Cerebellar nuclear complex (tissue), 1 donor: Measurements from ENCODE around the gene TNFRSF14.
"Not testable (repeated sequence)": the region's sequence is repeated elsewhere in the genome, so short reads cannot be mapped to it uniquely, and the experiment has no call there.

Source experiments
- DNase-seq, 2 experiments: peaks; one replicate each; lab custom pipeline; 2025; lab: John Stamatoyannopoulos, UW

TNFRSF14 gene

DNA sequence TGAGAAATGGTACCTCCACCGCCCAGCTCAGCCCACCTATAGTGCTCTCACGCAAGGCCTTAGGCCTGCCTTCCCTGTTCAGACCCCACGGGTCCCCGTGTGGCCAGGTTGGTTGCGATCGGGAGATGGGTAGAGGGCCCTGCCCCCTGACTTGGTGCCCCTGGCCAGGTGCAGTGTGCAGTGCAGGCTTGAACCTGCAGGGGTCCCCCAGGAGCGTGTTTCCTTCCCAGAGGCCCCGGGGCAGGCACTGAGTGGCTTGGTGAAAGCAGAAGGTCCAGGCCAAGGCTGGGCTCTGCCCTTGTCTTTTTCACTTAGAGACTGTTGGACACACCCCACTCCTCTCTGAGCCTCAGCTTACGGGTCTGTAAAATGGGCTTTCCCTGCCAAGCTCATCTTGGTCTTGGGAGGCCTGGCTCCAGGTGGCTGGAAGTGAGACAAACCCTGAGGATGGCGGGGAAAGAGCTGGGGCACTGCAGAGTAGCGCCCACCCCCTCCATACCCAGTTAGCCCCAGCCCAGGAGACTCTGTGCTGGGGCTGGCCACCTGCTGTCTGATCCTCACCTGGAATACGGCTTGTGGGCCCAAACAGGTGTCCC, 16.8 kb upstream of the TNFRSF14 start:
- DNase-seq: no peak

- DNase-seq: no peak
These were observed 15.2 kb upstream of the TNFRSF14 start for GRCh38 chr1:2540816-2541492.

- no peak for DNase-seq
These were observed 14.4 kb upstream of the TNFRSF14 start for GRCh38 chr1:2541619-2542245.

DNA sequence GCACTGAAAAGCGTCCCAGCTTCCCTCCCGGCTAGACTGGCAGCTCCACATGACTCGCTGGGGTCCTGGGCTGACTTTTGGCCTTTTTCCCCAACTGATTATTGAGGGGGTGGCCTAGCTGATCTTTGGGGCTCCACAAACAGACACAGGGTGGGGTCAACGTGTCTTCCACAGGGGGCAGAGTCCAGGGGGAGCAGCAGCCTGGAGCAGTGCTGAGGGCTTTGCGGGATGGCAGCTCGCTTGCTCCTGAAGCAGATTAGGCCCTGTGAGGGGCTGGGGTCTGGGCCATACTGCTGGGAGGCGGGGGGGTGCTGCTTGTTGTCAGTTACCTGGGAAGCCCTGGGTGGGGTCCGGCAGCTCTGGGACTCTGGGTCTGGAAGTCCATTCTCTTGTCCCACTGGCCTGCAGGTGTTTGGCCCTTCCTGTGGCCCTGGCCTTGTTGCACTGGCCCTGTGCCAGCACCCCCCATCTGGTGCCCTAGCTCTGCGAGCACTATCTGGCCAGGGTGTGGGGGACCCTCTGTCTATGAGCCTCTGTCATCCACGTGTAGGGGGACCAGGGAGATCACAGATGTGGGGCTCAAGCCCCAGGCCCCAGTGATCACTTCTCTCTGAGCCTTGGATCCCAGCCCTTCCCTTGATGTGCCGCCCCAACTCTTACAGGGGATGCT, 13.8 kb upstream of the TNFRSF14 start:
- no peak for DNase-seq

GRCh38 chr1:2543543-2544092, 12.6 kb upstream of the TNFRSF14 start:
- no peak for DNase-seq

DNA sequence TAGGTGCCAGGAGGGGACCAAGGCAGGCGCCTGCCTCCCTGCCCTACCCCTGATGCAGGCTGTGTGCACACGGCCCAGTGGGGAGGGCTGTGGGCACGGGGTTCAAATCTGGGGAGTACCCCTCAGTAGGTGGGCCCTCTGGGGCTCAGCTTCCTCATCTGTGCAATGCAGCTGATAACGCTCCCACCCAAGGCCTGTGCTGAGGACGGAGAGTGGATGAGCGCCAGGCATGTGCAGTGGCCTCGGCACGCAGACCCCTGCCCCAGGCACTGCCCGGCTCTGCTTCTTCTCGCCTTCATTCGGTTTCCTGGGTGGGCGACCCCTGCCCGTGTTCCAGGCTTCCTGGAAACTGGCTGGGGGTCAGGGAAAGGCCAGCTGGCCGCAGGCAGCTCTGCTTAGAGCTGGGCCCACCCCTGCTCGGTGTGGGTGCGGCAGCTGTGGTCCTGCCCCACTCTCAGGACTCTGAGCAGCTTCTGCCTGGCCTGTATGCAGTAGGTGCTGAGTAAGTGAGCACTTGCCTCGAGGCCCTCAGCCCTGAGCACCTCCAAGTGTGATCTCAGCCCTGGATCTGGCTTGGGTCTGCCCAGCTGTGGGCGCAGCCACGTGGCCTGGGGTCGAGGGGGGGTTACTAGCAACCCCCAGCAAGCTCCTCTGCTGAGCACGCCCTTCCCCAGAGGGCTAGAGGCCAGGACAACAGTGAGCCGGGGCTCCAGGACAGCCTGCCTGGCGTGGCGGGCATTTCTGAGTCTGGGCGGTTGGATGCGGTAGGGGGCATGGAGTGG, 11.9 kb upstream of the TNFRSF14 start:
- DNase-seq: no peak

DNA sequence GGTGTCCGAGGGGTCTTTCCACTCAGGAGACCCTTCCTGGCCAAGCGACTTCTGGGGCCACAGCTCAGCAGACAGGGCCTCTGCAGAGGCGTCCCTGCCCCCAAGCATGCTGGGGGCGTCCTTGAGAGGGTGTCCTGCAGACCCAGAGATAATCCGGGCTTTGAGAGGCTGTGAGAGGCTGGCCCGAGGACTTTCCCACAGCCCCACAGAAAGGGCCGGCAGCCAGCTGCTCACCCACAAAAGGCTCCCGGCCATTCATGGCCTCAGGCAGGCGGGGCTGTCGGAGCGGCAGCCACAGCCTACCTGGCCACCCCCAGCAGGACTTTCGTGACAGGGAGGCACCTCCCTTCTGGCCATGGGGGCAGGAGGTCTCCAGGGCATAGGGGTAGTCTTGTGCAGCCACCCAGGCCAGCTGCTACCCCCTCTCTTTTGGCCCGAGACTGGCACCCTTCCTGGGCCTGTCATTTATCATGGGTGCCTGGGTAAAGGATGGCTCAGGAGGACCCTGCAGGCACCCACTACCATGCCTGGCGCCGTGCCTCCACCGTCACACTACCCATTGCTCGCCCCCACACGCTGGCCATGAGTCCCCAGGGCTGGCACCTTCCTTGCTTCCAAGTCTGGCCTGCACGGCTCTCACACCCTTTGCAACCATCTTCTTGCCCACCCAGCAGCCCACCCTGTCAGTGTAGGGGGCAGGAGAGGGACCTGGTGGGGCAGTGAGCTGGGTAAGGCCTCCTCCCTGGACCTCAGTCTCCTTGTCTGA, 11.1 kb upstream of the TNFRSF14 start:
- no peak for DNase-seq

- no peak for DNase-seq
These were observed 10.2 kb upstream of the TNFRSF14 start for GRCh38 chr1:2545754-2546514.

DNA sequence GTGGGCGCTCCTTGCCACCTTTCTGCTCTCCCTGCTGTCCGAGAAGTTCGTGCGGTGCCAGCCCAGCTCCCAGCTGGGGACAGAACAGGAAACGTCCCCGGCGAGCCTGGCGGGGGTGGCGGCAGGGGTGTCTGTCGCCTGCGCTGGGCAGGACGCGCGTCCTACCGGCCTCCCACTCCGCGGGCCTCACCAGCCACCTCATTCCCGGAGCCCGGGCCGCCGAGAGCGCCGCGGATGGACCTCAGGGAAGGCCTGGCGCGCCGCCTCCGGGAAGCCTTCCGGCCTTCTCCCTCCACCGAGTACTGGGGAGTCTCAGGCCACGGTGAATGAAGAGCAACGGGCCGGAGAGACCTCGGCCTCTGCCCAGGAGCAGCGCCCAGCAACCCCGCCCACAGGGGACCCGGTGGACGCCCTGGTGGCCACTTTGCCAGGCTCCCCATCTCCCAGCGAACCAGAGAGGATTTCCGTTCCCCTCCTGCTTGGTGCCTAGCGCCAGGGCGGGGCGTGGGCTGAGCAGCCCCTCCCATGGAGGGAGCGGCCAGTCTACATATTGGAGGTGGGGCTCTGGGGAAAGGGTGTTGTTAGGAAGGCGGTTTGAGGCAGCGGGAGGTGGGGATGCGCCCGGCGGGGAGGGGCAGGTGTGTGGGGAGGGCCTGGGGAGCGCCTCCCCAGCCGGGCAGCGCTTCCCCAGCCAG, 9.5 kb upstream of the TNFRSF14 start:
- DNase-seq: no peak

GRCh38 chr1:2547210-2548067, 8.7 kb upstream of the TNFRSF14 start:
- no peak for DNase-seq

GRCh38 chr1:2548068-2548589, 8.0 kb upstream of the TNFRSF14 start:
- DNase-seq: no peak

- DNase-seq: not testable (repeated sequence)
These were observed 6.7 kb upstream of the TNFRSF14 start for GRCh38 chr1:2549367-2550029.

GRCh38 chr1:2550309-2550861, 5.8 kb upstream of the TNFRSF14 start:
- not testable (repeated sequence) for DNase-seq

DNA sequence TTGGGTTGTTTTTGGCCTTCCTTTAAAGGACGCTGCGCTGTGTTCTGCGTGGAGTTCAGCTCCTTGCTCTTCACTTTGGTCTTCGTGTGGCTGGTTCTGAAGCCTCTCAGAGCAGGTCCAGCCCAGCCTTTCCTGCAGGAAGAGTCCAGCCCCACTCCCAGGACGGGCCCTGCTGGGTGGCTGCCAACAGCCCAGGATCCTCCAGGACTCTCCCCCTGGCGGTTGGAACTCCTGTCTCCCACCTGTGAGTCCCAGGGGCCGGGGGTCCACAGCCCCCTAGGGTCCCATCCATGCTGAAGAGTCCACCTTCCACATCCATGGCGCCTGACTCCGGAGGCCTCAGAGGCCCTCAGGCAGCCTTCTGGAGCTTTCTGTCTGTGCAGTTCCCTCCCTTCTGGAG, 4.6 kb upstream of the TNFRSF14 start:
- not testable (repeated sequence) for DNase-seq

DNA sequence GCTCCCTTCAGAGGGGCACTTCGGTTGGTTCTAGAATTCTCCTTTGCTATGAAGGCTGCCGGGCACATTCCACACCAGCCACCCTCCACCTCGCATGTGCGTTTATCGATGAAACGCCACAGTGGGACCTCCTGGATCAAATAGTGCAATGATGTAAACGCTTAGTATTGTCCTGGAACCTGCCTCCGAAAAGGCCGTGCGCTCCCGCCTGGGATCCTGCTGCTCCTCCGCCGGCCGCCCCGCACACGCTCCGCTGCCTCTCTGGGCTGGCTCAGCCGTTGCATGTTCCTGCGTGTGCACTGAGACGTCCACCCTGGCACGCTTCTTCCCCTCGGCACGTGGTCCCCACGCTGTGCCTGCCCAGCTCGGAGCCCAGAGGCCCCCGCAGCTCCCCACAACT, 4.0 kb upstream of the TNFRSF14 start:
- DNase-seq: no peak

GRCh38 chr1:2553076-2553475, 3.1 kb upstream of the TNFRSF14 start:
- not testable (repeated sequence) for DNase-seq

DNA sequence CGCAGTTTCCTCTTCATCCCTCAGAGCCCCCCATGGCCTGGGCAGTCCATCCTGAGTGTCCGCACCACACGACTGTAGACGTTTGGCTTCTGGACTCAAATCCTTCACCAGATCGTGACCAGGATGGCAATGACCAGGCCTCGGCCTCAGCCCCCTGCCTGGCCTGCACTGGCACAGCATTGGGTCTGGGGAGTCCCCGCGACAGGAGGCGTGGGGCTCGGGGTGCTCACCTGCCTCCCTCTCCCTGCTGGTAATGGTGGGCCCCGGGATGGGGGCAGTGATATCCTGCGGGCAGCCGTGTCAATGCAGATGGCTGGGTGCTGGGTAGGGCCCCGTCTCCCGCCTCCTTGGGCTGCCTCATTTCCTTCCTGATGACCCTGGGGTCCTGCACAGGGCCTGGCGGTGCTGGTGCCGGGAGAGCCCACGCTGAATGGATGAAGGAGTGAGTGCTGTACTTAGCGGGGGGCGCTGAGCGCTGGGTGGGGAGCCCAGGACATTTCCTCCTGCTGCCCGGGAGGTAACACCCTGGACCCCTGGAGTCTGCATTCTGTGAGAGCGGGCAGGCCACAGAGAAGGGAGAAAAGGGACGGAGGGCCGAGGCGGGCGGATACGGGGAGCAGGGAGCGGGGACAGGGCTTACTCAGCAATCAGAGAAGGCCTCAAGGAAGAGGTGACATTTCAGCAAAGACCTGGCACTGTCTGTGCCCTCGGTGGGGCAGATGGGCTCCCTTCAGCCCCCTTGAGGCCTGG, 2.1 kb upstream of the TNFRSF14 start:
- DNase-seq: no peak
